ENCODE measurements around the gene TESPA1. TPM values are rescaled to one million over a fixed set of nuclear protein-coding genes. Genes with fewer than 3 reads are reported as not detected.
"Not testable (repeated sequence)": the region's sequence is repeated elsewhere in the genome, so short reads cannot be mapped to it uniquely, and the experiment has no call there.

Gene TESPA1
- total and polyA plus RNA-seq, 2 experiments from 2014 or later, result not detected

DNA sequence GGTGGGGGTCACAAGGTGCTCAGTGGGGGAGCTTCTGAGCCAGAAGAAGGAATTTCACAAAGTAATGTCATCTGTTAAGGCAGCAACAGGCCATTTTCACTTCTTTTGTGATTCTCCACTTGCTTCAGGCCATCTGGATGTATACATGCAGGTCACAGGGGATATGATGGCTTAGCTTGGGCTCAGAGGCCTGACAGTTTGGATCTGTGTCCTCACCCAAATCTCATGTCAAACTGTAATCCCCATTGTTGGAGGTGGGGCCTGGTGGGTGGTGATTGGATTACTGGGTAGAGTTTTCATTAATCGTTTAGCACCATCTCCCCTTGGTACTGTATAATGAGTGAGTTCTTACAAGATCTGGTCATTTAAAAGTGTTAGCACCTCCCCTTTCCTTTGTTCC, 36.4 kb downstream of the TESPA1 start:
- Histone ChIP-seq H3K36me3 (replicated peaks; ENCODE audit: insufficient read depth, low read depth) (no peaks in the 10 kb centered on the region), H3K79me2 (no peaks in the 10 kb centered on the region), H3K4me2 (no peak overlapping the region), H4K20me1 (ENCODE audit: insufficient read depth, poor library complexity, severe bottlenecking) (no peaks in the 10 kb centered on the region), H3K9me2 (replicated peaks; ENCODE audit: insufficient read depth) (no peaks in the 10 kb centered on the region), H3K4me1 (ENCODE audit: insufficient read depth) (no peaks in the 10 kb centered on the region), H3K4me3 (no peak overlapping the region), H3K27me3 (no peaks in the 10 kb centered on the region), H2AFZ (no peak overlapping the region), H3K27ac (no peak overlapping the region), H3K9me3 (ENCODE audit: low read depth) (no peaks in the 10 kb centered on the region)
- no peak for TF ChIP-seq EZH2phosphoT487 (IDR thresholded peaks at IDR 0.05; ENCODE audit: low read depth, severe bottlenecking, unreplicated experiment)
- no peak for TF ChIP-seq EZH2 (IDR thresholded peaks at IDR 0.05; ENCODE audit: borderline replicate concordance)
- TF ChIP-seq, protein P1, sequence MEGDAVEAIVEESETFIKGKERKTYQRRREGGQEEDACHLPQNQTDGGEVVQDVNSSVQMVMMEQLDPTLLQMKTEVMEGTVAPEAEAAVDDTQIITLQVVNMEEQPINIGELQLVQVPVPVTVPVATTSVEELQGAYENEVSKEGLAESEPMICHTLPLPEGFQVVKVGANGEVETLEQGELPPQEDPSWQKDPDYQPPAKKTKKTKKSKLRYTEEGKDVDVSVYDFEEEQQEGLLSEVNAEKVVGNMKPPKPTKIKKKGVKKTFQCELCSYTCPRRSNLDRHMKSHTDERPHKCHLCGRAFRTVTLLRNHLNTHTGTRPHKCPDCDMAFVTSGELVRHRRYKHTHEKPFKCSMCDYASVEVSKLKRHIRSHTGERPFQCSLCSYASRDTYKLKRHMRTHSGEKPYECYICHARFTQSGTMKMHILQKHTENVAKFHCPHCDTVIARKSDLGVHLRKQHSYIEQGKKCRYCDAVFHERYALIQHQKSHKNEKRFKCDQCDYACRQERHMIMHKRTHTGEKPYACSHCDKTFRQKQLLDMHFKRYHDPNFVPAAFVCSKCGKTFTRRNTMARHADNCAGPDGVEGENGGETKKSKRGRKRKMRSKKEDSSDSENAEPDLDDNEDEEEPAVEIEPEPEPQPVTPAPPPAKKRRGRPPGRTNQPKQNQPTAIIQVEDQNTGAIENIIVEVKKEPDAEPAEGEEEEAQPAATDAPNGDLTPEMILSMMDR (IDR thresholded peaks at IDR 0.05; ENCODE audit: poor library complexity), result no peak
- DNase-seq (ENCODE audit: low spot score), result no peak
- 67% methylated on average over 1 of the region's 1 CpG for WGBS (ENCODE audit: low lambda C conversion rate, missing lambda C conversion rate)

DNA sequence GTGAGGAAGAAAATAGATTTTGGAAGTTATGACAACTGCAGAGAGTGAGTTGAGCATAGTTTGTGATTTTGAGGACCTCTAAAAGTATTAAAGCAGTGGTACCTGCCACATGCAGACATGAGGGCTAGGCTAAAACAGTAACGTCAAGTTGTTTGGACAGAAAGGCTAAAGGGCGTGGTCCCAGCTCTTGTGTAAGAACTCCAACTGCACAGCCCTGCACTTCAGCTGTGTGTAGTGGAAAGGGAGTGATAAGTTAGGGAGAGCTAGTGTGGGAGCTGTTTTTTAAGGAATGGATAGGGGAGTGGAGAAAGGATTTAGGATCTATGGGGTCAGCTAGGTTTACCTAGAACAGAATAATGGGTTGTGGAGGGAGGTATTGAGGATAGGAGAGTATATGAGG, 39.5 kb downstream of the TESPA1 start:
- Histone ChIP-seq H2AFZ (no peak overlapping the region), H3K4me2 (no peak overlapping the region), H3K79me2 (no peaks in the 10 kb centered on the region), H3K4me1 (ENCODE audit: insufficient read depth) (no peaks in the 10 kb centered on the region), H3K27ac (no peak overlapping the region), H3K36me3 (replicated peaks; ENCODE audit: insufficient read depth, low read depth) (no peaks in the 10 kb centered on the region), H3K4me3 (no peak overlapping the region), H3K27me3 (no peaks in the 10 kb centered on the region), H4K20me1 (ENCODE audit: insufficient read depth, poor library complexity, severe bottlenecking) (no peaks in the 10 kb centered on the region), H3K9me3 (ENCODE audit: low read depth) (no peaks in the 10 kb centered on the region), H3K9me2 (replicated peaks; ENCODE audit: insufficient read depth) (no peaks in the 10 kb centered on the region)
- DNase-seq (ENCODE audit: low spot score), result no peak
- WGBS (ENCODE audit: low lambda C conversion rate, missing lambda C conversion rate), result 67% methylated on average over 2 of the region's 2 CpGs
- TF ChIP-seq, protein P1 (IDR thresholded peaks at IDR 0.05; ENCODE audit: poor library complexity), result no peak
- no peak for TF ChIP-seq EZH2 (IDR thresholded peaks at IDR 0.05; ENCODE audit: borderline replicate concordance)
- TF ChIP-seq EZH2phosphoT487 (IDR thresholded peaks at IDR 0.05; ENCODE audit: low read depth, severe bottlenecking, unreplicated experiment), result no peak

DNA sequence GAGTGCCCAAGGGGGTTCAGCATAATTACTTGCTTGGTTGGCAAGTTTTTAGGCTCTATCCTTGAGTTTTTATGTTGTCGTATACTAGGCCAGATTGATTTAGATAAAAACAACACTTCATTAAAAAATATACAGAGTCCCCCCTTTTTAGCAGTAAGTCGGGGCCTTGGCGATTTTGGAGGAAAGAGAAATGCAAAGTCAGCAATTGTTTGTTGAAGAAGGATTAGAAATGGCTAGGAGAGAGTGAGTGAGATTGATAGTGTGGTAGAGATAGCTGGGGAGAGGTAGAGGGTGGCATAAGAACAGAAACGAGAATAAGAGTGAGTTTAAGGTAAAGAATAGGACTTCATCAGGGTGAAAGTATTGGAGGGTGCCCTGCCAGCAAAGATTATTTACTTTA, 41.3 kb downstream of the TESPA1 start:
- 70% methylated on average over 4 of the region's 4 CpGs for WGBS (ENCODE audit: low lambda C conversion rate, missing lambda C conversion rate)

DNA sequence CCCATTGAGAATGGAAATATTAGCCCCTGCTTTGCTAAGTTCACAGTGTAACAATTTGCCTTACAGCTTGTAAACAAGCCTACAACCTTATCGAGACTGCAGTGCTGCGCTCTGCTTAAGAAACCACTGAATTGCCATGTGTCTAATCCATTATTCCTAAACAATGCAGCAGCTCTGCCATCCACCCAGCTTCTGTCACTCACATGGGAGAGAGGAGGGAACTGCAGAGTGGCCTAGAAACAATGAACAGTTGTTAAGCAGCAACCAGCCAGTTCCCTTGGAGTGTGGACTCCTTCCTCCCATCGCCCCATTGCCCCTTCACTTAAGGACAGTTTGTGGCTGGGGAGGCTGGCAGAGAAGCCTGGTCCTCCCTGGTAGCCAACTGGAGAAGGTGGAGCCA, 42.9 kb downstream of the TESPA1 start:
- Histone ChIP-seq H3K79me2 (no peaks in the 10 kb centered on the region), H3K27ac (no peak overlapping the region), H3K4me3 (no peak overlapping the region), H3K4me2 (no peak overlapping the region), H3K9me2 (replicated peaks; ENCODE audit: insufficient read depth) (no peaks in the 10 kb centered on the region), H3K9me3 (ENCODE audit: low read depth) (no peaks in the 10 kb centered on the region), H3K4me1 (ENCODE audit: insufficient read depth) (no peaks in the 10 kb centered on the region), H4K20me1 (ENCODE audit: insufficient read depth, poor library complexity, severe bottlenecking) (no peaks in the 10 kb centered on the region), H3K27me3 (no peaks in the 10 kb centered on the region), H2AFZ (no peak overlapping the region), H3K36me3 (replicated peaks; ENCODE audit: insufficient read depth, low read depth) (no peaks in the 10 kb centered on the region)
- WGBS (ENCODE audit: low lambda C conversion rate, missing lambda C conversion rate), result 83% methylated on average over 3 of the region's 3 CpGs
- TF ChIP-seq, protein P1 (IDR thresholded peaks at IDR 0.05; ENCODE audit: poor library complexity), result no peak
- TF ChIP-seq EZH2 (IDR thresholded peaks at IDR 0.05; ENCODE audit: borderline replicate concordance) (no peak), EZH2phosphoT487 (IDR thresholded peaks at IDR 0.05; ENCODE audit: low read depth, severe bottlenecking, unreplicated experiment) (no peak)
- DNase-seq (ENCODE audit: low spot score), result no peak

More for the DNA sequence above, 41.3 kb downstream of the TESPA1 start:
- not testable (repeated sequence) for H3K9me2 ChIP-seq (replicated peaks; ENCODE audit: insufficient read depth); H3K4me1 ChIP-seq (ENCODE audit: insufficient read depth); H3K27ac ChIP-seq; H4K20me1 ChIP-seq (ENCODE audit: insufficient read depth, poor library complexity, severe bottlenecking); H3K4me2 ChIP-seq; H3K79me2 ChIP-seq; H3K36me3 ChIP-seq (replicated peaks; ENCODE audit: insufficient read depth, low read depth); H2AFZ ChIP-seq; H3K27me3 ChIP-seq; DNase-seq (ENCODE audit: low spot score); H3K4me3 ChIP-seq; H3K9me3 ChIP-seq (ENCODE audit: low read depth)

Measured in hepatocyte (in vitro differentiated cells).